BJ (cell line): ENCODE measurements around the gene SLC16A12. TPM values are rescaled to one million over a fixed set of nuclear protein-coding genes. Genes with fewer than 3 reads are reported as not detected.
A peak's percentile ranks its signal among the peaks of the same experiment; 100 is the strongest.

ENCODE experiments used
- CTCF ChIA-PET: fragments of 350-600 bp; formaldehyde crosslinking; extraction: SDS; loops from one replicate; lab custom pipeline; 2021; ENCODE audit warnings: antibody characterized with exemption, inconsistent platforms; lab: Yijun Ruan, JAX
- POLR2A ChIA-PET: fragments of 300-600 bp; sonication (Branson Sonifier 250); formaldehyde crosslinking; extraction: SDS; loops from one replicate; lab custom pipeline; 2021; ENCODE audit warnings: antibody characterized with exemption; lab: Charles Lee
- DNase-seq: peaks from one replicate; pipeline ENCODE4 v3.0.0-alpha.2; 2011; ENCODE audit warnings: low read depth
- H3K27me3 ChIP-seq: 2 replicates; pipeline ENCODE4 v1.6.0; 2011; ENCODE audit warnings: low read length; ENCODE audit not compliant: control insufficient read depth, insufficient read depth
- H3K36me3 ChIP-seq: 2 replicates; pipeline ENCODE4 v1.5.1; 2011; ENCODE audit warnings: low read length; ENCODE audit not compliant: control insufficient read depth, insufficient read depth
- H3K4me3 ChIP-seq: 2 replicates; pipeline ENCODE4 v1.5.1; 2011; ENCODE audit warnings: low read depth, mild to moderate bottlenecking, control low read depth, low read length
- polyA plus RNA-seq: library from polyadenylated mRNA; depleted of rRNA; stranded (reverse); fragments of >200 nt; gene quantifications from 2 replicates; pipeline ENCODE4 v1.2.3, GENCODE V29; 2011
- TF ChIP-seq, protein P1 (sequence below): IDR thresholded peaks from 2 replicates; pipeline ENCODE4 v1.5.1; 2011; ENCODE audit warnings: low read depth, mild to moderate bottlenecking, control low read depth, inconsistent platforms, low read length, moderate library complexity; ENCODE audit not compliant: insufficient read depth

Gene SLC16A12
- polyA plus RNA-seq, 1 experiment = 0.06 TPM

DNA sequence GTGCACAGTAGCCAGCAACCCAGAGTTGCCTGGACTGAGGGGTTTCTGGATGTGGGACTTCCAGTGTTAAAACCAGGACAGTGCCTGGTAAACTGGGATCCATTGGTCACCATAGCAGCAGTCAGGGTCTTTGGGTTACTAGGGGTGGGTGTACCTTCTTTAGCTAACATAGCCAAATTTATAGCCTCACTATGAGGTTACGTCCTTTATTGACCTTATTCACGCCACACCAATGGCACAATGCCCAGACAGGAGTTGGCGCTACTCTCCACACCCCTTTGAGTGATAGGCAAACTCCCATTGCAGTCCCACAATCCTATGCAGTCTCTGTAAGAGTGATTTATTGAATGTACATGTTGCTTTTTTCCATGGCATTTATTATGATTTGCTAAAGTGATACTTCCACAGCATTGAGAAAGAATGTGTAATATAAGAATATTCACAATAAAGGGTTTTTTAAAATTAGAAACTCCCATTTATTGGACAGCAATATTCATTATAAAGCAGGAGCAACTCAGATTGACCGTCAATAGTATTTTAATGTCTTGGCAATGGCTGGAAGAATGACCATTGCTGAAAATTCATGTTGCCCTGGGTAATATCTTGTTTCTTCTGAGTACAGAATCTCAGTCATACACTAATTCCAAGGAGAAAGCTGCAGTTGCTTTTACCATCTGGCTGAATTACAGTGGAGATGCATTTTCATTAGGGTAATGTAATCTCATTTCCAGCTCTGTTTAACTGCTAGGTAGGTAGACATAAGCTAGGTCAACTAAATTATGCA is 95.0 kb downstream of the SLC16A12 start:
- ChIA-PET CTCF (interaction anchor here (0.6 to 1.2 kb wide), 2 partner anchors 27 to 1976 kb away, joined by 3 to 4 read pairs; no protein-coding TSS in a partner anchor), POLR2A (no interaction called here)
- Histone ChIP-seq H3K4me3 (no peak overlapping the region), H3K36me3 (no peaks in the 10 kb centered on the region), H3K27me3 (no peaks in the 10 kb centered on the region)
- TF ChIP-seq, protein P1, sequence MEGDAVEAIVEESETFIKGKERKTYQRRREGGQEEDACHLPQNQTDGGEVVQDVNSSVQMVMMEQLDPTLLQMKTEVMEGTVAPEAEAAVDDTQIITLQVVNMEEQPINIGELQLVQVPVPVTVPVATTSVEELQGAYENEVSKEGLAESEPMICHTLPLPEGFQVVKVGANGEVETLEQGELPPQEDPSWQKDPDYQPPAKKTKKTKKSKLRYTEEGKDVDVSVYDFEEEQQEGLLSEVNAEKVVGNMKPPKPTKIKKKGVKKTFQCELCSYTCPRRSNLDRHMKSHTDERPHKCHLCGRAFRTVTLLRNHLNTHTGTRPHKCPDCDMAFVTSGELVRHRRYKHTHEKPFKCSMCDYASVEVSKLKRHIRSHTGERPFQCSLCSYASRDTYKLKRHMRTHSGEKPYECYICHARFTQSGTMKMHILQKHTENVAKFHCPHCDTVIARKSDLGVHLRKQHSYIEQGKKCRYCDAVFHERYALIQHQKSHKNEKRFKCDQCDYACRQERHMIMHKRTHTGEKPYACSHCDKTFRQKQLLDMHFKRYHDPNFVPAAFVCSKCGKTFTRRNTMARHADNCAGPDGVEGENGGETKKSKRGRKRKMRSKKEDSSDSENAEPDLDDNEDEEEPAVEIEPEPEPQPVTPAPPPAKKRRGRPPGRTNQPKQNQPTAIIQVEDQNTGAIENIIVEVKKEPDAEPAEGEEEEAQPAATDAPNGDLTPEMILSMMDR = no peak
- DNase-seq = no peak

DNA sequence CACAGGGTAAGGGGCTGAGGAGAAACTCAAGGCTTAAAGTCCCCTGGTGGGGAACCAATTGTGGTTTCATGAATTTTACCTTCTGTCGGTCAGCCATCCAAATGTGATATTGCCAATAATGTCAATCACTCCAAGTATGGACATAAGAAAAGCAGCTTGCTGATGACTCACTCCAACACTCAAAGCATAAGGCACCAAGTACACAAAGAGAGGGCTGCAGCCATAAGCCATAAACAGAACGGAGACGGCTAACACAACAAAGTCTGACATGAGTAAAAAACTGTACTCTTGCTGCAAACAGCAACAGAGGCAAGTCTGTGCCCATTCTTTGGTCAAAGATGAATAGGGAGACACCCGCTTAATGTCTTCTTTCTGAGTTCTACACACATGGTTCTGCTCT is 96.9 kb downstream of the SLC16A12 start:
- TF ChIP-seq, protein P1 = no peak
- Histone ChIP-seq H3K27me3 (no peaks in the 10 kb centered on the region), H3K36me3 (no peaks in the 10 kb centered on the region), H3K4me3 (no peak overlapping the region)
- CTCF ChIA-PET = no interaction called here
- DNase-seq = no peak
- POLR2A ChIA-PET = no interaction called here

DNA sequence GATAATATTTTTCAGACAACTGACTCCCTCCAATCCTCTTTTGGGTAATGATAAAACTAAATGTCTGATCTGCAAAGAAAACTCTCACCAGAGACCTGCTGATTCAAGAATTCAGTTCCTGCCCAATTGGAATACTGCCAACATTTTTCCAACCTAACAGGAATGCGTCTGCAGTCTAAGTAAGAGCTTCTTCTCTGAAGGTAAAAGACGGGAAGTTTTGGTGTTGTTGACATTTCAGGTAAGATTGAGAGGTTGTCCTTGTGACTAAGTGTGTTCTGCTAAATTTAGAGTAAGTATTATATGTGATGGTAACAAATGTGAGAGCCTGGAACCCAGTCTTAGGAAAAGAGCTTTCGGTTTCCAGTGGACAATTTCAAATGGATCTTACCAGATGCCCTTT is 103.4 kb downstream of the SLC16A12 start:
- TF ChIP-seq, protein P1 = no peak
- DNase-seq = no peak
- ChIA-PET POLR2A (no interaction called here), CTCF (interaction anchor here (1.1 to 1.5 kb wide), 3 partner anchors 34 to 1356 kb away, joined by 3 to 5 read pairs (median 3); no protein-coding TSS in a partner anchor)
- H3K4me3 ChIP-seq = no peak overlapping the region
- H3K36me3 ChIP-seq = no peaks in the 10 kb centered on the region
- H3K27me3 ChIP-seq = no peaks in the 10 kb centered on the region

DNA sequence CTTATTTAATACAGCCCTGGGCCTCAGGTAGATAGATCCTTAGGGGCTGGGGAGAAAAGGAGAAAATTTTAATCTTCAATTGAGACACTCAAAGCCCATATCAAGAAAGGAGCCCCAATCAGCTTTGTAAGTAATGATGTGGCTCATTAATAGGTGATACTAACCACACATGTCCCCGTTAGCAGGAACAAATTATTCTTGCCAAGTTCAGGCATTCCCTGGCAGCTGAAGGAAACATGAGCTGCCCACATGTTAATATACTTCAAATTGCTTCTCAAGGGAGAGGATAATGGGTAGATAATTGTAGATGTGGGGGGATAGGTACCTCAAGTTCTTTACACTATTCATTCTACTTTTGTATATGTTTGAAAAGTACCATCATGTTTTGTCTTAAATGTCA is 106.5 kb downstream of the SLC16A12 start:
- DNase-seq = no peak
- Histone ChIP-seq H3K27me3 (no peaks in the 10 kb centered on the region), H3K4me3 (no peak overlapping the region), H3K36me3 (no peaks in the 10 kb centered on the region)
- POLR2A ChIA-PET = interaction anchor here (0.6 kb wide), 1 partner anchor 10 kb away, joined by 17 read pairs; no protein-coding TSS in a partner anchor
- CTCF ChIA-PET = interaction anchor here (0.6 to 2.4 kb wide), 4 partner anchors 10 to 134 kb away, joined by 3 to 10 read pairs (median 4); no protein-coding TSS in a partner anchor
- TF ChIP-seq, protein P1 = no peak

DNA sequence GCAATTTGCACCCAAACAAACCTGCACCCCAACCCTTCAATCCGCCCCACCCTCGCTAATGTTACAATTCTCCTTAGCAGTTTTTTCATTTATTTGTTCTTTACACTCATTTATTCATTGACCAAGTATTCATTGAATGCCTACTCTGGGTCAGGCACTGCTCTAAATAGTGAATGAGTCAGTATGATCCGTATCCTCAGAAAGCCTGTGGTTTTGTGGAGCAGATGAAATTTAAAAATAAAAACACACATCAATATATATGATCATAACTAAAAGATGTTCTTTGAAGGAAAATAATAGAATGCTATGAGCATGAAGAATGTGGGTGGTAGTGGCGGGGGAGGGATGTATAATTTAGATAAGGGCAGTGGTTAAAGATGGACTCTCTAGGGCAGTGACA is 107.8 kb downstream of the SLC16A12 start:
- ChIA-PET POLR2A (no interaction called here), CTCF (interaction anchor here (0.6 to 4.2 kb wide), 11 partner anchors 9 to 349 kb away, joined by 3 to 23 read pairs (median 4); no protein-coding TSS in a partner anchor)
- H3K27me3 ChIP-seq = no peaks in the 10 kb centered on the region
- no peak overlapping the region for H3K4me3 ChIP-seq
- peak; percentile 39 for DNase-seq
- TF ChIP-seq, protein P1 = no peak
- H3K36me3 ChIP-seq = no peaks in the 10 kb centered on the region
